ENCODE measurements around the gene RAC2.

- TF ChIP-seq TAF1 (IDR thresholded peaks at IDR 0.05; ENCODE audit: borderline replicate concordance, low read depth, low read length): no peak
- no peak for TF ChIP-seq POLR2A (IDR thresholded peaks at IDR 0.05; ENCODE audit: low read depth, low read length)
- no peak for TF ChIP-seq POLR2AphosphoS5 (IDR thresholded peaks at IDR 0.05; ENCODE audit: low read depth, low read length)
These were observed 57.0 kb downstream of the RAC2 start for GRCh38 chr22:37186997-37187522.
